GM23338 (cell line): Measurements from ENCODE around the gene MYO18B. TPM values are rescaled to one million over a fixed set of nuclear protein-coding genes. Genes with fewer than 3 reads are reported as not detected.
A peak's percentile ranks its signal among the peaks of the same experiment; 100 is the strongest.

ENCODE experiments used
- ATAC-seq: fragments of 200-7000 bp; cut with Tn5 transposase; 3 replicates; pipeline ENCODE4 v1.9.1; 2020
- DNase-seq: peaks from one replicate; pipeline ENCODE4 v3.0.0-alpha.2; 2015; ENCODE audit warnings: low spot score
- H2AFZ ChIP-seq: fragments of 200-600 bp; sonication (generic); 2 replicates; pipeline ENCODE4 v1.8.0; 2016; ENCODE audit warnings: antibody characterized with exemption, mild to moderate bottlenecking, moderate library complexity
- H3F3A ChIP-seq: fragments of 200-600 bp; sonication (generic); replicated peaks from 2 replicates; pipeline ENCODE4 v1.8.0; 2017; ENCODE audit warnings: antibody characterized with exemption, mixed run types, low read depth
- H3K27ac ChIP-seq: fragments of 200-600 bp; sonication (generic); 2 replicates; pipeline ENCODE4 v1.6.1; 2016; ENCODE audit warnings: low read depth
- H3K27me3 ChIP-seq: fragments of 200-600 bp; sonication (generic); 2 replicates; pipeline ENCODE4 v1.8.0; 2016; ENCODE audit warnings: mild to moderate bottlenecking, mixed run types, moderate library complexity; ENCODE audit not compliant: insufficient read depth
- H3K36me3 ChIP-seq: fragments of 200-600 bp; sonication (generic); 2 replicates; pipeline ENCODE4 v1.8.0; 2016; ENCODE audit warnings: mild to moderate bottlenecking; ENCODE audit not compliant: insufficient read depth
- H3K4me1 ChIP-seq: fragments of 200-600 bp; sonication (generic); 2 replicates; pipeline ENCODE4 v1.8.0; 2016; ENCODE audit warnings: mild to moderate bottlenecking, moderate library complexity; ENCODE audit not compliant: insufficient read depth
- H3K4me2 ChIP-seq: fragments of 200-600 bp; sonication (generic); 2 replicates; pipeline ENCODE4 v1.7.1; 2017; ENCODE audit warnings: mixed run types
- H3K4me3 ChIP-seq: fragments of 200-600 bp; sonication (generic); 2 replicates; pipeline ENCODE4 v1.6.1; 2016; ENCODE audit warnings: mixed run types
- H3K79me2 ChIP-seq: fragments of 200-600 bp; sonication (generic); replicated peaks from 2 replicates; pipeline ENCODE4 v1.8.0; 2017; ENCODE audit warnings: mild to moderate bottlenecking; ENCODE audit not compliant: insufficient read depth
- H3K9me2 ChIP-seq: fragments of 200-600 bp; sonication (generic); 2 replicates; pipeline ENCODE4 v1.8.0; 2017; ENCODE audit not compliant: insufficient read depth
- H4K20me1 ChIP-seq: fragments of 200-600 bp; sonication (generic); replicated peaks from 2 replicates; pipeline ENCODE4 v1.8.0; 2017; ENCODE audit warnings: mild to moderate bottlenecking; ENCODE audit not compliant: insufficient read depth
- H3K27ac Mint-ChIP-seq: 2 replicates; pipeline ENCODE4 v1.8.0; 2020; ENCODE audit warnings: inconsistent platforms, mild to moderate bottlenecking, moderate library complexity, mixed read lengths
- H3K27me3 Mint-ChIP-seq: 3 replicates; pipeline ENCODE4 v1.8.0; 2022; ENCODE audit warnings: low read depth, mild to moderate bottlenecking, moderate library complexity, mixed read lengths, inconsistent platforms; ENCODE audit not compliant: insufficient read depth, poor library complexity
- H3K36me3 Mint-ChIP-seq: 3 replicates; pipeline ENCODE4 v1.8.0; 2021; ENCODE audit warnings: low read depth, mild to moderate bottlenecking, inconsistent platforms, moderate library complexity, mixed read lengths
- H3K4me1 Mint-ChIP-seq: 3 replicates; pipeline ENCODE4 v1.8.0; 2020; ENCODE audit warnings: mild to moderate bottlenecking, inconsistent platforms, mixed read lengths
- H3K4me3 Mint-ChIP-seq: 3 replicates; pipeline ENCODE4 v1.8.0; 2021; ENCODE audit warnings: moderate library complexity, mild to moderate bottlenecking, inconsistent platforms, mixed read lengths
- H3K9me3 Mint-ChIP-seq: 3 replicates; pipeline ENCODE4 v1.8.0; 2020; ENCODE audit warnings: moderate library complexity, mild to moderate bottlenecking, inconsistent platforms, mixed read lengths
- CREB1 ChIP-seq: fragments of 250-450 bp; sonication (Bioruptor Pico); IDR thresholded peaks from 2 replicates; pipeline ENCODE4 v1.5.0; 2020; ENCODE audit warnings: low read depth, mild to moderate bottlenecking, moderate library complexity
- JUNB ChIP-seq: IDR thresholded peaks from one replicate; pipeline ENCODE4 v1.6.1; 2016; ENCODE audit warnings: antibody characterized with exemption; ENCODE audit not compliant: unreplicated experiment
- NANOG ChIP-seq: IDR thresholded peaks from 2 replicates; pipeline ENCODE4 v1.6.1; 2016; ENCODE audit warnings: antibody characterized with exemption, borderline replicate concordance
- POLR2AphosphoS5 ChIP-seq: IDR thresholded peaks from 2 replicates; pipeline ENCODE4 v1.6.1; 2016; ENCODE audit warnings: antibody characterized with exemption, low read depth
- STAT1 ChIP-seq: IDR thresholded peaks from one replicate; pipeline ENCODE4 v1.6.1; 2016; ENCODE audit warnings: antibody characterized with exemption; ENCODE audit not compliant: unreplicated experiment
- ZNF331 ChIP-seq: fragments of 250-450 bp; sonication (Bioruptor Pico); IDR thresholded peaks from 2 replicates; pipeline ENCODE4 v1.5.0; 2020; ENCODE audit warnings: low read depth, mild to moderate bottlenecking, moderate library complexity
- polyA plus RNA-seq: library from polyadenylated mRNA; unstranded; fragments of >200 nt; fragmentation: Nextera tagmentation; extraction: Ambion mirVana; gene quantifications from 2 replicates; pipeline ENCODE4 v1.2.1, GENCODE V29; 2016
- total RNA-seq: library from RNA; depleted of rRNA; stranded (reverse); fragments of >200 nt; shearing (Covaris generic); gene quantifications from 2 replicates; pipeline ENCODE4 v1.2.3, GENCODE V29; 2014
- TF ChIP-seq, protein P1 (sequence below): IDR thresholded peaks from one replicate; pipeline ENCODE4 v1.6.1; 2018; ENCODE audit warnings: antibody characterized with exemption; ENCODE audit not compliant: unreplicated experiment
- TF ChIP-seq, protein P2 (sequence below): fragments of 250-450 bp; sonication (Bioruptor Pico); IDR thresholded peaks from 2 replicates; pipeline ENCODE4 v1.5.0; 2020; ENCODE audit warnings: mild to moderate bottlenecking, moderate library complexity
- TF ChIP-seq, protein P3 (sequence below), 2 experiments: fragments of 200-600 bp in 1 of 2; sonication (generic) in 1 of 2; conservative IDR thresholded peaks; 2 replicates each; pipeline versions ENCODE4 v1.5.1 to v1.6.1; 2016 to 2017; ENCODE audit warnings: antibody characterized with exemption in 2 of 2, low read depth in 2 of 2, mild to moderate bottlenecking in 2 of 2, moderate library complexity in 1 of 2
- TF ChIP-seq, protein P4 (sequence below): IDR thresholded peaks from 2 replicates; pipeline ENCODE4 v1.6.1; 2016; ENCODE audit warnings: antibody characterized with exemption

Gene MYO18B
- total and polyA plus RNA-seq, 2 experiments from 2014 or later: 0.36 to 0.45 TPM

DNA sequence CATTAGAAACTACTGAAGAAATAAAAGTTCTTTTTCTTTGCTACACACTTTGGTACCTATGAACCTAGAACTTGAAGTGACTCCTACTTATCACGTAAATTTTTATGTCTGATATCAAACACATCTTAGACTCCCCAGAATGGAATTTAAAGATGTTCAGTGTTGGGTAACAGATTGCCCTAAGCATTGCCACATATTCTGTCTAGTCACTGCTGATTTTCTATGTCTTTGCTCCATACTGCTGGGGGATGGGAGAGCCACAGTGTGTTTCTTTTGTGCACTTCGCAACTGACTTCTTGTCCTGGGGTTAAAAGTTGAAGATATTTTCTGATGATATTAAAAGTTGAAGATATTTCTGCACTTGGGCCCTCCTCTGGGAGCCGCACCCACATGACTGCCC is 19.4 kb upstream of the MYO18B start (continued):
- TF ChIP-seq, protein P1, sequence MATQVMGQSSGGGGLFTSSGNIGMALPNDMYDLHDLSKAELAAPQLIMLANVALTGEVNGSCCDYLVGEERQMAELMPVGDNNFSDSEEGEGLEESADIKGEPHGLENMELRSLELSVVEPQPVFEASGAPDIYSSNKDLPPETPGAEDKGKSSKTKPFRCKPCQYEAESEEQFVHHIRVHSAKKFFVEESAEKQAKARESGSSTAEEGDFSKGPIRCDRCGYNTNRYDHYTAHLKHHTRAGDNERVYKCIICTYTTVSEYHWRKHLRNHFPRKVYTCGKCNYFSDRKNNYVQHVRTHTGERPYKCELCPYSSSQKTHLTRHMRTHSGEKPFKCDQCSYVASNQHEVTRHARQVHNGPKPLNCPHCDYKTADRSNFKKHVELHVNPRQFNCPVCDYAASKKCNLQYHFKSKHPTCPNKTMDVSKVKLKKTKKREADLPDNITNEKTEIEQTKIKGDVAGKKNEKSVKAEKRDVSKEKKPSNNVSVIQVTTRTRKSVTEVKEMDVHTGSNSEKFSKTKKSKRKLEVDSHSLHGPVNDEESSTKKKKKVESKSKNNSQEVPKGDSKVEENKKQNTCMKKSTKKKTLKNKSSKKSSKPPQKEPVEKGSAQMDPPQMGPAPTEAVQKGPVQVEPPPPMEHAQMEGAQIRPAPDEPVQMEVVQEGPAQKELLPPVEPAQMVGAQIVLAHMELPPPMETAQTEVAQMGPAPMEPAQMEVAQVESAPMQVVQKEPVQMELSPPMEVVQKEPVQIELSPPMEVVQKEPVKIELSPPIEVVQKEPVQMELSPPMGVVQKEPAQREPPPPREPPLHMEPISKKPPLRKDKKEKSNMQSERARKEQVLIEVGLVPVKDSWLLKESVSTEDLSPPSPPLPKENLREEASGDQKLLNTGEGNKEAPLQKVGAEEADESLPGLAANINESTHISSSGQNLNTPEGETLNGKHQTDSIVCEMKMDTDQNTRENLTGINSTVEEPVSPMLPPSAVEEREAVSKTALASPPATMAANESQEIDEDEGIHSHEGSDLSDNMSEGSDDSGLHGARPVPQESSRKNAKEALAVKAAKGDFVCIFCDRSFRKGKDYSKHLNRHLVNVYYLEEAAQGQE: no peak
- no peak for TF ChIP-seq JUNB

DNA sequence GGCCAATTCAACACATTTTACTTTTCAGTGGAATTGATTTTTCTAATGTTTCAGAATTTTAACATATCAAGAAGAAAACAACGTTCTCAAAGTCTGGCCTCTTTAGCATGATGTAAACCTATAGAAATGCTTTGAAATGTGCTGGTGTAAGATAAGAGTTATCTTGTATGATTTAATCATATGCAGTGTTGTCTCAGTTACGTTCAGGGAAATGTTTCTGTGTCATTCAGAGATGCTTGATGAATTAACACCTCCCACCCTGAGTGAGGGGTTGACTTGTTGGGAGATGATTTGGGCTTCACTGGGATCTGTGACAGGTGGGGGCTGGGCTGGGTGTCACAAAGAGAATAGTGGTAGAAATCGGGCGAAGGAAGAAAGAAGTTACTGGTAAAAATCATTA is 15.7 kb upstream of the MYO18B start:
- Histone ChIP-seq H3K36me3 (no peaks in the 10 kb centered on the region), H3K4me2 (peak overlapping the region; percentile 30), H2AFZ (no peak overlapping the region), H3K9me2 (no peaks in the 10 kb centered on the region; the same call in 1 of the 2 replicates), H3F3A (no peaks in the 10 kb centered on the region), H3K4me3 (no peak overlapping the region), H3K27me3 (no peaks in the 10 kb centered on the region), H3K27ac (peak overlapping the region; percentile 39), H4K20me1 (no peaks in the 10 kb centered on the region), H3K4me1 (peaks cover 9% of the 10 kb centered on the region), H3K79me2 (no peaks in the 10 kb centered on the region)
- no peak overlapping the region for H3K4me3 Mint-ChIP-seq
- peaks cover 13% of the 10 kb centered on the region for H3K4me1 Mint-ChIP-seq
- H3K9me3 Mint-ChIP-seq: no peaks in the 10 kb centered on the region
- no peak for DNase-seq
- ATAC-seq: peak; percentile 31
- no peaks in the 10 kb centered on the region for H3K36me3 Mint-ChIP-seq
- H3K27ac Mint-ChIP-seq: peak overlapping the region; percentile 36; the same call in 1 of the 2 replicates
- H3K27me3 Mint-ChIP-seq: no peaks in the 10 kb centered on the region
- no peak for TF ChIP-seq POLR2AphosphoS5
- no peak for TF ChIP-seq ZNF331
- TF ChIP-seq, protein P2, sequence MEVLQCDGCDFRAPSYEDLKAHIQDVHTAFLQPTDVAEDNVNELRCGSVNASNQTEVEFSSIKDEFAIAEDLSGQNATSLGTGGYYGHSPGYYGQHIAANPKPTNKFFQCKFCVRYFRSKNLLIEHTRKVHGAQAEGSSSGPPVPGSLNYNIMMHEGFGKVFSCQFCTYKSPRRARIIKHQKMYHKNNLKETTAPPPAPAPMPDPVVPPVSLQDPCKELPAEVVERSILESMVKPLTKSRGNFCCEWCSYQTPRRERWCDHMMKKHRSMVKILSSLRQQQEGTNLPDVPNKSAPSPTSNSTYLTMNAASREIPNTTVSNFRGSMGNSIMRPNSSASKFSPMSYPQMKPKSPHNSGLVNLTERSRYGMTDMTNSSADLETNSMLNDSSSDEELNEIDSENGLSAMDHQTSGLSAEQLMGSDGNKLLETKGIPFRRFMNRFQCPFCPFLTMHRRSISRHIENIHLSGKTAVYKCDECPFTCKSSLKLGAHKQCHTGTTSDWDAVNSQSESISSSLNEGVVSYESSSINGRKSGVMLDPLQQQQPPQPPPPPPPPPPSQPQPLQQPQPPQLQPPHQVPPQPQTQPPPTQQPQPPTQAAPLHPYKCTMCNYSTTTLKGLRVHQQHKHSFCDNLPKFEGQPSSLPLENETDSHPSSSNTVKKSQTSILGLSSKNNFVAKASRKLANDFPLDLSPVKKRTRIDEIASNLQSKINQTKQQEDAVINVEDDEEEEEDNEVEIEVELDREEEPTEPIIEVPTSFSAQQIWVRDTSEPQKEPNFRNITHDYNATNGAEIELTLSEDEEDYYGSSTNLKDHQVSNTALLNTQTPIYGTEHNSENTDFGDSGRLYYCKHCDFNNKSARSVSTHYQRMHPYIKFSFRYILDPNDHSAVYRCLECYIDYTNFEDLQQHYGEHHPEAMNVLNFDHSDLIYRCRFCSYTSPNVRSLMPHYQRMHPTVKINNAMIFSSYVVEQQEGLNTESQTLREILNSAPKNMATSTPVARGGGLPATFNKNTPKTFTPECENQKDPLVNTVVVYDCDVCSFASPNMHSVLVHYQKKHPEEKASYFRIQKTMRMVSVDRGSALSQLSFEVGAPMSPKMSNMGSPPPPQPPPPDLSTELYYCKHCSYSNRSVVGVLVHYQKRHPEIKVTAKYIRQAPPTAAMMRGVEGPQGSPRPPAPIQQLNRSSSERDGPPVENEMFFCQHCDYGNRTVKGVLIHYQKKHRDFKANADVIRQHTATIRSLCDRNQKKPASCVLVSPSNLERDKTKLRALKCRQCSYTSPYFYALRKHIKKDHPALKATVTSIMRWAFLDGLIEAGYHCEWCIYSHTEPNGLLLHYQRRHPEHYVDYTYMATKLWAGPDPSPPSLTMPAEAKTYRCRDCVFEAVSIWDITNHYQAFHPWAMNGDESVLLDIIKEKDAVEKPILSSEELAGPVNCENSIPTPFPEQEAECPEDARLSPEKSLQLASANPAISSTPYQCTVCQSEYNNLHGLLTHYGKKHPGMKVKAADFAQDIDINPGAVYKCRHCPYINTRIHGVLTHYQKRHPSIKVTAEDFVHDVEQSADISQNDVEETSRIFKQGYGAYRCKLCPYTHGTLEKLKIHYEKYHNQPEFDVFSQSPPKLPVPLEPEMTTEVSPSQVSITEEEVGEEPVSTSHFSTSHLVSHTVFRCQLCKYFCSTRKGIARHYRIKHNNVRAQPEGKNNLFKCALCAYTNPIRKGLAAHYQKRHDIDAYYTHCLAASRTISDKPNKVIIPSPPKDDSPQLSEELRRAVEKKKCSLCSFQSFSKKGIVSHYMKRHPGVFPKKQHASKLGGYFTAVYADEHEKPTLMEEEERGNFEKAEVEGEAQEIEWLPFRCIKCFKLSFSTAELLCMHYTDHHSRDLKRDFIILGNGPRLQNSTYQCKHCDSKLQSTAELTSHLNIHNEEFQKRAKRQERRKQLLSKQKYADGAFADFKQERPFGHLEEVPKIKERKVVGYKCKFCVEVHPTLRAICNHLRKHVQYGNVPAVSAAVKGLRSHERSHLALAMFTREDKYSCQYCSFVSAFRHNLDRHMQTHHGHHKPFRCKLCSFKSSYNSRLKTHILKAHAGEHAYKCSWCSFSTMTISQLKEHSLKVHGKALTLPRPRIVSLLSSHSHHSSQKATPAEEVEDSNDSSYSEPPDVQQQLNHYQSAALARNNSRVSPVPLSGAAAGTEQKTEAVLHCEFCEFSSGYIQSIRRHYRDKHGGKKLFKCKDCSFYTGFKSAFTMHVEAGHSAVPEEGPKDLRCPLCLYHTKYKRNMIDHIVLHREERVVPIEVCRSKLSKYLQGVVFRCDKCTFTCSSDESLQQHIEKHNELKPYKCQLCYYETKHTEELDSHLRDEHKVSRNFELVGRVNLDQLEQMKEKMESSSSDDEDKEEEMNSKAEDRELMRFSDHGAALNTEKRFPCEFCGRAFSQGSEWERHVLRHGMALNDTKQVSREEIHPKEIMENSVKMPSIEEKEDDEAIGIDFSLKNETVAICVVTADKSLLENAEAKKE (CRISPR knock-in tag): no peak
- TF ChIP-seq, protein P3, sequence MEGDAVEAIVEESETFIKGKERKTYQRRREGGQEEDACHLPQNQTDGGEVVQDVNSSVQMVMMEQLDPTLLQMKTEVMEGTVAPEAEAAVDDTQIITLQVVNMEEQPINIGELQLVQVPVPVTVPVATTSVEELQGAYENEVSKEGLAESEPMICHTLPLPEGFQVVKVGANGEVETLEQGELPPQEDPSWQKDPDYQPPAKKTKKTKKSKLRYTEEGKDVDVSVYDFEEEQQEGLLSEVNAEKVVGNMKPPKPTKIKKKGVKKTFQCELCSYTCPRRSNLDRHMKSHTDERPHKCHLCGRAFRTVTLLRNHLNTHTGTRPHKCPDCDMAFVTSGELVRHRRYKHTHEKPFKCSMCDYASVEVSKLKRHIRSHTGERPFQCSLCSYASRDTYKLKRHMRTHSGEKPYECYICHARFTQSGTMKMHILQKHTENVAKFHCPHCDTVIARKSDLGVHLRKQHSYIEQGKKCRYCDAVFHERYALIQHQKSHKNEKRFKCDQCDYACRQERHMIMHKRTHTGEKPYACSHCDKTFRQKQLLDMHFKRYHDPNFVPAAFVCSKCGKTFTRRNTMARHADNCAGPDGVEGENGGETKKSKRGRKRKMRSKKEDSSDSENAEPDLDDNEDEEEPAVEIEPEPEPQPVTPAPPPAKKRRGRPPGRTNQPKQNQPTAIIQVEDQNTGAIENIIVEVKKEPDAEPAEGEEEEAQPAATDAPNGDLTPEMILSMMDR (conservative IDR thresholded peaks at IDR 0.05; ENCODE audit: low read depth in 2 of 2): no peak
- no peak for TF ChIP-seq STAT1
- TF ChIP-seq, protein P4, sequence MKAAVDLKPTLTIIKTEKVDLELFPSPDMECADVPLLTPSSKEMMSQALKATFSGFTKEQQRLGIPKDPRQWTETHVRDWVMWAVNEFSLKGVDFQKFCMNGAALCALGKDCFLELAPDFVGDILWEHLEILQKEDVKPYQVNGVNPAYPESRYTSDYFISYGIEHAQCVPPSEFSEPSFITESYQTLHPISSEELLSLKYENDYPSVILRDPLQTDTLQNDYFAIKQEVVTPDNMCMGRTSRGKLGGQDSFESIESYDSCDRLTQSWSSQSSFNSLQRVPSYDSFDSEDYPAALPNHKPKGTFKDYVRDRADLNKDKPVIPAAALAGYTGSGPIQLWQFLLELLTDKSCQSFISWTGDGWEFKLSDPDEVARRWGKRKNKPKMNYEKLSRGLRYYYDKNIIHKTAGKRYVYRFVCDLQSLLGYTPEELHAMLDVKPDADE: no peak
- no peak for TF ChIP-seq CREB1 (CRISPR knock-in tag)
- no peak for TF ChIP-seq NANOG
